Measurements from ENCODE around the gene RABGEF1. TPM values are rescaled to one million over a fixed set of nuclear protein-coding genes. Genes with fewer than 3 reads are reported as not detected.
A peak's percentile ranks its signal among the peaks of the same experiment; 100 is the strongest.
"Not testable (repeated sequence)": the region's sequence is repeated elsewhere in the genome, so short reads cannot be mapped to it uniquely, and the experiment has no call there.

The RABGEF1 gene
- polyA plus RNA-seq, 3 donors: 13.6 to 17.3 (median 17.1) TPM

DNA sequence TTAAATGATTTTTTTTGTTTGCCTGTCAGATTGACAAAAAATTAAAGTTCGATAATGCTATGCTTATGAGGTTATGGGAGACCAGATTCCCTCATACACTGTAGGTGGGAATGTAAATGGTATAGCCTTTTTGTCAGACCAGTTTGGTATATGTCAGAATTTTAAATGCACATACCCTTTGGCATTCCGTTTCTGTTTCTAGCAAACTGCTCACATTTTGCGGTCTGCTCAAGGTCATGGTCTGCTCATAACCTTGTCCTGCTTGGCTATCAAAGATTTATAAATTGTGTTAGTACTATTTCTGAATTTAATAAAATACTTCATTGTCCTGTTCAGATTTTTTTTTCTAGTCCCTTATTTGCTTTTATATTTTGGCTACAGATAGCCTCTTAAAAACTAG lies 15.7 kb downstream of the RABGEF1 start:
- not testable (repeated sequence) for H3K4me2 ChIP-seq (replicated peaks; ENCODE audit: extremely low read depth, low read length, poor library complexity, severe bottlenecking); DNase-seq; H3K4me3 ChIP-seq (replicated peaks in 1 of 3; ENCODE audit: low read depth in 2 of 3, low read length in 3 of 3); H3K9me3 ChIP-seq (replicated peaks in 1 of 2; ENCODE audit: control insufficient read depth in 1 of 2, insufficient read depth in 1 of 2, low read length in 2 of 2); H3K9ac ChIP-seq (ENCODE audit: insufficient read depth, low read length, poor library complexity, severe bottlenecking); H3K27ac ChIP-seq (ENCODE audit: low read depth in 1 of 2, low read length in 2 of 2); H3K27me3 ChIP-seq (ENCODE audit: control insufficient read depth in 2 of 2, insufficient read depth in 2 of 2, low read length in 2 of 2); H3K4me3 Mint-ChIP-seq; H3K27me3 Mint-ChIP-seq (ENCODE audit: low read depth in 3 of 3); H3K36me3 ChIP-seq (replicated peaks in 1 of 2; ENCODE audit: control insufficient read depth in 1 of 2, insufficient read depth in 2 of 2, low read length in 2 of 2); H3K9me3 Mint-ChIP-seq; H2AFZ ChIP-seq (ENCODE audit: insufficient read depth, low read depth, low read length, poor library complexity, severe bottlenecking)
- intact Hi-C loops (cut with micrococcal nuclease): loop anchor here in 1 of 2 donors (5.0 kb wide), 1 partner anchor 241 kb away; the partner anchor contains the start of genes SBDS and TYW1
- no CpG with 5 or more reads among the region's 3 CpGs for WGBS (ENCODE audit: insufficient coverage)
- Mint-ChIP-seq H3K36me3 (peaks cover 13 to 33% of the 10 kb centered on the region in 2 donors), H3K4me1 (peaks cover 37% of the 10 kb centered on the region), H3K27ac (peak overlapping the region in 3 of 7 donors; percentile 15 to 78 (median 63))
- Histone ChIP-seq H3K4me1 (ENCODE audit: control insufficient read depth in 1 of 2, insufficient read depth in 2 of 2, low read length in 2 of 2) (peaks cover 17 to 28% of the 10 kb centered on the region in 2 donors), H4K20me1 (ENCODE audit: insufficient read depth, low read length) (peaks cover 48% of the 10 kb centered on the region), H3K79me2 (ENCODE audit: insufficient read depth, low read length) (peaks cover 81% of the 10 kb centered on the region)

DNA sequence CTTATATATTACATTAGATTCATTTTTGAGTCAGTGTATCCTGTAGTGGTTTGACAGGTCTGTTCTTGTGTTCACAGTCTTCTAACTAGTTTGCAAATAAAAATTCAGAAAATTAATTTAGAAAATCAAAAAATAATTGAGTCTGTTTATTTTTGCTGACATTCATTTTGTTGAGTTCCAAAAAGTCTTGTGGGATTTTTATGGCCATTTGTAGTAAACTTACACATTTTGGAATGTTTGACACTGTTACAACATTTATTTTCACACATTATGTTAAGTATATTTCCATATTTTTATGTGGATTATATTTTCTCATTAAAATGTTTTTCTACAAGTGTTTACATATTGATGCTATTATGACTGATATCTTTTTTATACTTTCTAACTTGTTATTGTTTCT lies 16.4 kb downstream of the RABGEF1 start:
- Histone ChIP-seq H2AFZ (ENCODE audit: insufficient read depth, low read depth, low read length, poor library complexity, severe bottlenecking) (no peak overlapping the region), H3K4me2 (replicated peaks; ENCODE audit: extremely low read depth, low read length, poor library complexity, severe bottlenecking) (no peak overlapping the region), H3K9me3 (replicated peaks in 1 of 2; ENCODE audit: control insufficient read depth in 1 of 2, insufficient read depth in 1 of 2, low read length in 2 of 2) (no peaks in the 10 kb centered on the region), H3K27me3 (ENCODE audit: control insufficient read depth in 2 of 2, insufficient read depth in 2 of 2, low read length in 2 of 2) (no peaks in the 10 kb centered on the region), H3K9ac (ENCODE audit: insufficient read depth, low read length, poor library complexity, severe bottlenecking) (no peak overlapping the region), H3K36me3 (replicated peaks in 1 of 2; ENCODE audit: control insufficient read depth in 1 of 2, insufficient read depth in 2 of 2, low read length in 2 of 2) (peaks cover 0 to 8% of the 10 kb centered on the region in 2 donors), H3K27ac (ENCODE audit: low read depth in 1 of 2, low read length in 2 of 2) (no peak overlapping the region), H3K4me3 (replicated peaks in 1 of 3; ENCODE audit: low read depth in 2 of 3, low read length in 3 of 3) (no peak overlapping the region), H3K4me1 (ENCODE audit: control insufficient read depth in 1 of 2, insufficient read depth in 2 of 2, low read length in 2 of 2) (peaks cover 17 to 28% of the 10 kb centered on the region in 2 donors), H4K20me1 (ENCODE audit: insufficient read depth, low read length) (peaks cover 41% of the 10 kb centered on the region), H3K79me2 (ENCODE audit: insufficient read depth, low read length) (peaks cover 80% of the 10 kb centered on the region)
- Mint-ChIP-seq H3K36me3 (peaks cover 13 to 35% of the 10 kb centered on the region in 2 donors), H3K9me3 (peaks cover 0 to 8% (median 0%) of the 10 kb centered on the region in 7 donors), H3K4me3 (no peak overlapping the region), H3K4me1 (peaks cover 37% of the 10 kb centered on the region), H3K27ac (peak overlapping the region in 1 of 7 donors; percentile 15), H3K27me3 (ENCODE audit: low read depth in 3 of 3) (peaks cover 0 to 1% (median 0%) of the 10 kb centered on the region in 3 donors)
- TF ChIP-seq, protein P1, sequence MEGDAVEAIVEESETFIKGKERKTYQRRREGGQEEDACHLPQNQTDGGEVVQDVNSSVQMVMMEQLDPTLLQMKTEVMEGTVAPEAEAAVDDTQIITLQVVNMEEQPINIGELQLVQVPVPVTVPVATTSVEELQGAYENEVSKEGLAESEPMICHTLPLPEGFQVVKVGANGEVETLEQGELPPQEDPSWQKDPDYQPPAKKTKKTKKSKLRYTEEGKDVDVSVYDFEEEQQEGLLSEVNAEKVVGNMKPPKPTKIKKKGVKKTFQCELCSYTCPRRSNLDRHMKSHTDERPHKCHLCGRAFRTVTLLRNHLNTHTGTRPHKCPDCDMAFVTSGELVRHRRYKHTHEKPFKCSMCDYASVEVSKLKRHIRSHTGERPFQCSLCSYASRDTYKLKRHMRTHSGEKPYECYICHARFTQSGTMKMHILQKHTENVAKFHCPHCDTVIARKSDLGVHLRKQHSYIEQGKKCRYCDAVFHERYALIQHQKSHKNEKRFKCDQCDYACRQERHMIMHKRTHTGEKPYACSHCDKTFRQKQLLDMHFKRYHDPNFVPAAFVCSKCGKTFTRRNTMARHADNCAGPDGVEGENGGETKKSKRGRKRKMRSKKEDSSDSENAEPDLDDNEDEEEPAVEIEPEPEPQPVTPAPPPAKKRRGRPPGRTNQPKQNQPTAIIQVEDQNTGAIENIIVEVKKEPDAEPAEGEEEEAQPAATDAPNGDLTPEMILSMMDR (IDR thresholded peaks at IDR 0.05): no peak
- DNase-seq: no peak
- intact Hi-C loops (cut with micrococcal nuclease): loop anchor here in 1 of 2 donors (5.0 kb wide), 1 partner anchor 240 kb away; the partner anchor contains the start of genes SBDS and TYW1
